Fibroblast of skin of right quadriceps (primary cell): ENCODE measurements around the gene BOLL.
"Not testable (repeated sequence)": the region's sequence is repeated elsewhere in the genome, so short reads cannot be mapped to it uniquely, and the experiment has no call there.

Experiments
- DNase-seq: peaks from one replicate; pipeline ENCODE4 v3.0.0-alpha.2; 2013

BOLL gene

DNA sequence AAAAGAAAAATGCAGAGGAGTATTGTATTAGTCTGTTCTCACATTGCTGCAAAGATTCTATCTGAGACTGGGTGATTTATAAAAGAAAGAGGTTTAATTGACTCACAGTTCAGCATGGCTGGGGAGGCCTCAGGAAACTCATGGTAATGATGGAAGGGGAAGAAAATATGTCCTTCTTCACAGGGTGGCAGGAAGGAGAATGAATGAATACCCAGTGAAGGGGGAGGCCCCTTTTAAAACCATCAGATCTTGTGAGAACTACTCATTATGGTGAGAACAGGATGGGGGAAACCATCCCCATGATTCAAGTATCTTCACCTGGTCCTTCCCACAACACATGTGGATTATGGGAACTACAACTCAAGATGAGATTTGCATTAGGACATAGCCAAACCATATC is 10.2 kb upstream of the BOLL start:
- no peak for DNase-seq

DNA sequence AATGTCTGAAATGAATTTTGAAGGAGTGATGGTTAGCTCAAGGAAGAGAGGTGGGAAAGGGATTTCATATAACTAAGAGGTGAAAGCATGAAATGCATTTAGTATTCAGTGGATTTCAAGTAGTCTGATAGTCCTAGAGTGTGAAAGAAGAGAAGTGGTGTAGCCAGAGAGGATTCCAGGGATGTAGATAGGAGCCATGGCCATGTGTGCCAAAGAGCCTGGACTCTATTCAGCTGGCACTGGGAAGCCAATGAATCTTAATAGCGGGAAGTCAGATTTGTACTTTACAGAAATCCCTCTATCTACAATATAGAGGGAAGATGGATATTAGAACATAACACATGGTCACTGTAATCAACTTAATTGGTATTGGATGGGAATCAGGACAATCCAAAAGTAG is 8.3 kb upstream of the BOLL start:
- no peak for DNase-seq

DNA sequence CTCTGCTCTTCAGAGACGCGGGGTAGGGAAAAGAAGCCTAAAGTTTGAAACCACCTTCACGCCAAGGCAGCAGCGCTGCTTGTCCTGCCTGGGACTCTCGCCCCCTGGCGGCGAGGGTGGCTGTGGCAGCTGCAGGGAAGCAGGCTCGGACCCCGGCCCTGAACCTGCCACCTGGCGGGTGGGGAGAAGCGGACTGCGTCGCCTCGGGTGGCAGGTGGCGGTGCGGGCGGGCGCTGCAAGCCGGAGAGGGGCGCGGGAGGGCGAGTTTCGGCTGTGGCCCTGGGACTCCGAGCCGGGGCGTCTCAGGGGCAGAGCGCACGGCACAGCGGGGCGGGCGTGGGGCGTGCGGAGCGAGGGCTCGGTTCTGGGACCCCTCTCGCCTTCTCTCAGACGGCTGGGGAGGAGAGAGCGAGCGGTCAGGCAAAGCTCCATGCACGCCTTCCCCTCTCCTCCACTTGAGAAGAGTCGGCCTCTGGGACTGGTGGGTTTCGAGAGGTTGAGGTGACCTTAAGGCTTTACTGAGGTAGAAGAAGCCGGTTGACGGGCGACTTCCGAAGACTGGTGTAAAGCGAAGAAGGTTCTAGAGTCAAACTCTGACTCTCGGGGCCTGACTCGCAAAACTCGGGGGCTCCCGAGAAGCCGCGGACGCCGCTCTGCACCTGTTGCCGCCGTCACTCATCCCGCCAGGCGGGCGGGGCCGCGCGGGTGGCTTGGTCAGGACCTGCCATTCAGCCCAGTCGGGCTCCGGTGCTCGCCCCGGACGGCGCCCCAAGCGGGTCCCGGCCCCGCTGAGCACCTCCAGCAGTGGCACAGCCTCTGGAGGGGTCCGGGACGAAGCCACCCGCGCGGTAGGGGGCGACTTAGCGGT is 1.1 kb upstream of the BOLL start:
- peak; percentile 8 for DNase-seq

DNA sequence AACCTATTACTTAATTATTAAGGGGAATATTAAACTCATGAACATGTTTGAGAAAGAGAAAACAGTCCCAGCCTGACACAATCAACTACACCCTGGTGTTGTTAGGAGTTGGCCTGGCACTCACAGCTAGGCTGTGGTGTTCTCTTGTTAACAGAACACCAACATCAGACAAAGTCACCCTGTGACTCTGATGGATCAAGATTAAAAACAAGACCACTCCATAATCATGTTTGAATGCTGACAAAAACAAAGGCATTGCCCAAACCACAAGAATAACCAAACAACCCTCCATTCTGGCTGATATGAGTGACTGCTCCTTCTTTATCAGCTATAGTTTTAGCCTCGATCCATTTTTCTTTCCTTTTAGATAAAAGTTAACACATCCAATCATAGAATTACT is 3.0 kb downstream of the BOLL start:
- no peak for DNase-seq

DNA sequence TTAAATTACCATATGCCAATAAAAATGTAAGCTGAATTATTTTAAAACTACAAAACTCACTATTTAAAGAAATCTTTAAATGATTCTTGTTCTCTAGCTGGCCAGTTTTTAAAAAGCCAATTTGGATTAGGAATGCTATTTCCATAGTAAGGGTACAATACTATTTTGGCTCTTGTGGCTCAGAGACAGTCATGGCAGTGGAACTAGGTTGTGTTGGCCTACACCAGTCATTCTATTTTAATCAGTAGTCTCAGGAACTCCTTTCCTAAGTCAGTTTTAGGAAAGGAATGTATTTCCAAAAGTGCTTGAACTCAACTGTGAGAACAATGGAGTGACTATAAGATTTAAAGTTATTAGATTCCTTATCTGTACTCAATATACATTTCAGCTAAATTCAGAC is 5.9 kb downstream of the BOLL start:
- DNase-seq = no peak

DNA sequence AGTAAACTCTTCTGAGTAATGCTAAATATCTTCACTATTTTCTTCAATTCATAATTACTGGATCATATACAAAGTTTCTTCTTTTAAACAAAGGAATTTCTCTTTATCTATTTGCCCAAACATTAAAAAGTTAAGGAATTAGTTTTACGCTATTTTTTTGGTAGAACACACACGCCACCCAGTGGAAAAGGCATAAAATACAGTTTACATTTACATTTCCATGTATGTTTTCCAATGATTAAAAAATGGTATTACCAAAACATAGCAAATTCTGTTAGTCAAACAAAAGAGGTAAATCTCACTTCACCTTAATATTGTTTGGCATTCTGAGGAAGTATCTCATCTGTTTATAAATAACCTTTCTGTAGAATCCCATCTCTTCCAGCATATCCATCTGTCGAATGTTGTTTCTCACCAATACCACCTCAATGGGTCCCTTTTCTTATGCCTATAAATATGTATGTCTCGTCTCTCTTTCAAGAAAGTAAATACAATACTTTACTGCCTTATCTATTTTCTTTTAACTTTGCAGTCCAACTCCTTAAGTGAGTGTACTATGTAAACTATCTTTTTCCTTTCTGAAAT is 7.2 kb downstream of the BOLL start:
- peak; percentile 41 for DNase-seq

DNA sequence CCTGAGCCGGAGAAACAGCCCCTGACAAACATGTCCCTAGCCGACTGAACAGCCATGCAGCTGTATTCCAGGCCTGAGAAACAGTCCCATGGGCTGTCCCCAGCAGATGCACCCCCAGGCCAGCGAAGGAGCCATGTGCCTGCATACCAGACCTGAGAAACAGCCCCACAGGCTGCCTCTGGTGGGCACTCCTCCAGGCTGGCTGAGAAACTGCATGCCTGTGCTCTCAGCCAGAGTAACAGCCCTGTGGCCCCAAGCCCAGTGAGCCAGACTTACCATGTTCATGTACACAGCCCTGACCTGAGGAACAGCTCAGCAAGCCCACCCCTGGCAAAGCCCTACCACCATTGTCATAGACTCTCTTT is 24.8 kb downstream of the BOLL start:
- no peak for DNase-seq

DNA sequence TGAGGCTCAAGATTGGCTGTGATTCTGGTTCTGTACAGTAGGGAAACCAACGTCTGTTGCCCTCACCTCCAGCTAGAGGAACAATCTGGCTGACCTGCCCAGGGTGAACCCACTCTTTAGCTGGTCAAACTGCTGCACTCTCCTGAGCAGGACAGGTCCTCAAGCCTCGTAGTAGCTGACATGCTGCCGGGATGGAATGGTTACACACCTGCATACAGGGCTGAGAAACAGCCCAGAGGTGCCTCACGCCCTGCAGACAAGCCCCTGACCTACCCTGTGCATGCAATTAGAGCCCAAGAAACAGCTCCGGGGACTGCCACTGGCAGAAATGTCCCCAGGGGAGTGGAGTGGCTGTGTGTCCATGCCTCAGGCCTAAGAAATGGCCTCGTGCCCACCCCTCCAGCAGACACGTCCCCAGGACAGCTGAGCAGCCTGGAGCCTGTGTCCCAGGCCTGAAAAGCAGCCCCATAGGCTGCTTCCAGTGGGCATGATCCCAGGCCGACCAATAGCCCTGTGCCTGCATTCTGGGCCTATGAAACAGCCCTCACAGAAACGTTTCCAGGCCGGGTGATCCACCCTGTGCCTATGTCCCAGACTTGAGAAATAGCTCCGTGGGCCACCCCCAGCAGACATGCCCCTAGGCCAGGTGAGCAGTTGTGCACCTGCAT is 25.4 kb downstream of the BOLL start:
- DNase-seq = no peak

DNA sequence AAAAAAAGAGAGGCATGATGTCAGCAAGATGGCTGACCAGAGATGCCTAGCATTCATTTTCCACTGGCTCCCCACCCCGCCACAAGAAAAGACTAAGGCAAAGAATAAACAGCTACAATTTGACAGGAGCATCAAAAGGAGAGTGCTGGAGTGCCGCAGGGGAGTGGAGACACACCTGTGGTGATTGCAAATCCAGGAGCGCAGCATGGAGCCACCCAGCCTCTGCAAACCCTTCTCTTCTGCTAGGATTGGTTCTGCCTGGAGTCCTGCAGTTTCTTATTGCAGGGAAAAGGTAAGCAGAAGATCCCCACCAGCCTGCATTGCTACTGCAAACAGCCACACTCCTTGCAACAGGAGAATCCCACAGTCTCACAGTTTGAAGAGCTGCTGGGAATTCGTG is 26.1 kb downstream of the BOLL start:
- no peak for DNase-seq

DNA sequence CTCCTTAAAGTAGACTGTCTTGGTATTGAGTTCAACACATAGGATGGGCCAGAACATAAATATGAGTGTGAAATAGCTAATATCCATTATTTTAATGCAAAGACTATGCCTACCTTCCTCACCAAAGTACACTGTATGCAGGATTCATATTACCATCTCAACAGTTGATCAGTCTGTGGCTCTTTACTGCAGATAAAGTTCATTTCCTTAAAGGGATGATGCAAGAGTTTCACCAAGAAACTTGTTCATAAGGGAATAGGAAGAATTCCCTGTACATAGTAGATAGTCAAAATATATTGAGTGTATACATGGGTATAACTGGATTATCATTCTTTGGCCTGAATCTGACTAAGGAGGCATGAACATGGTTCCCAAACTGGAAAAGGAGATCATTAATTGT is 44.9 kb downstream of the BOLL start:
- no peak for DNase-seq

DNA sequence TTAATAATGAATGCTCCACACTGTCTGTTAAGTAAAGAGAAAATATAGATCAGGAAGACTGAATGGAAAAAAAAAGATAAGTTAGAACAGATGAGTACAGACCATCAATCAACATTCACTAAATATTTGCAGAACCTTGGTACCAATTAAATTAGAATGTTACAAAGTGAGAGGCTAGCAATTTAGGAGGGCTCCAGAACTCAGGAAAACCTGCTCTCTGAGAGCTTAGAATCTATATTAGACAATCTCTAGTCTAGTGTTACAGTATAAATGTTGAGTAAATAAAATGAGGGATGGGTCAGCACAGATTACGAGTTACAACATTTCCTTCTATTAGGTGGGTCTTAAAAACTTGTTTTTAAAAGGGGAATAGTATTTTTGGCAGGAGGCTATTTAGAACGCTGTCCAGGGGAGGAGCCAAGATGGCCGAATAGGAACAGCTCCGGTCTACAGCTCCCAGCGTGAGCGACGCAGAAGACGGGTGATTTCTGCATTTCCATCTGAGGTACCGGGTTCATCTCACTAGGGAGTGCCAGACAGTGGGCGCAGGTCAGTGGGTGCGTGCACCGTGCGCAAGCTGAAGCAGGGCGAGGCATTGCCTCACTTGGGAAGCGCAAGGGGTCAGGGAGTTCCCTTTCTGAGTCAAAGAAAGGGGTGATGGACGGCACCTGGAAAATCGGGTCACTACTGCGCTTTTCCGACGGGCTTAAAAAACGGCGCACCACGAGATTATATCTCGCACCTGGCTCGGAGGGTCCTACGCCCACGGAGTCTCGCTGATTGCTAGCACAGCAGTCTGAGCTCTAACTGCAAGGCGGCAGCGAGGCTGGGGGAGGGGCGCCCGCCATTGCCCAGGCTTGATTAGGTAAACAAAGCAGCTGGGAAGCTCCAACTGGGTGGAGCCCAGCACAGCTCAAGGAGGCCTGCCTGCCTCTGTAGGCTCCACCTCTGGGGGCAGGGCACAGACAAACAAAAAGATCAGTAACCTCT is 56.3 kb downstream of the BOLL start:
- DNase-seq = not testable (repeated sequence)

DNA sequence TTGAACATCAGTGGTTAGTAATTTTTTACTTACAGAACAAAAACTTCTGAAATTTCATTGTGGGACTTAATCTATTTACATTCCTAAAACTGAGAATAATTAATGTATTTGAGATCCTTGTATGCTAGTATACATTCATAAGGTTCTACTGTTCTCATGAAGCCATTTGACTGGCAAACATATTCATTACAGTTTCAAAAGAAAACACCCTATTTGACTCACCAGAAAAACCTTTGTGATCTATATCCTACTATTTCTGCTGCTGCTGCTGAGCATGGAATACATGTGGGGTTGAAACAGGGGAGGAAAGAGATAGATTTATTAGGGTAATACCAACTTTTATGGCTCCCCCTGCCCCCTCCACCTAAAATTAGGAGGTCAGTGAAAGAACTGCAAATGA is 58.1 kb downstream of the BOLL start:
- DNase-seq = no peak

DNA sequence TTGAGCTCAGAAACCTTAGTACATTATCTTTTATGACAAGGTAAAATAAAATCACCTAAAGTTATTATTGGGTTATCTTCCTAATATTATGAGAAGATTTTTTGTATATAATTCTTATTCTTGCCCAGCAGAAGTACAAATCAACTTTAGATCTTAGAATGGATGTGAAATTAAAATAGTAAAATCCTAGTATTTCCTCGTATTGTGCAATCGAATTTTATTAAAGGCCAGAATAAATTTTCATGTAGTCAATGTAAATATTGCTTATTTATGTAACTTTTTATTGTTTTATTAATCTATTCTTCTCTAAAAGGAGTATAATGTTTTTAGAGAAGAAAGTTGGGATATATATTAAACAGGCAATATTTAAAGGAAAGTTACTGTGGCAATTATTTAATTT is 67.3 kb downstream of the BOLL start:
- DNase-seq = no peak

DNA sequence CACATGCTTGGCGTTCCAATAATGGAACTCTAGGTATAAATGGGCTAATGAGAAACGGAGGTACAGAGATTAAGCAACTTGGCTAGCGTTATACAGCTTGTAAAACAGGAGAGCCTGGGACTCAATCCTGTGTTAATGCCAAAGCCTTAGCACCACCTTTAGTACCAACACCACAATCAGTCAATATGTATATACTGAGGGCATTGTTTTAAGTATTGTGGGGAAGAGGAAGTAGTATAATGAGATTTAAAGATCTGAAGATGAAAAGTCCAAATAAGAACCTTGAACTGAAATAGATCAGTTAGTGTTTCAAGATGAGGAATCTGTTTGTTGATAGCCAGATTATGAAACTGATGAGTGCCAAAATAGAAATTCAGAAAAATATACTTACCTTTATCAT is 71.8 kb downstream of the BOLL start:
- no peak for DNase-seq

DNA sequence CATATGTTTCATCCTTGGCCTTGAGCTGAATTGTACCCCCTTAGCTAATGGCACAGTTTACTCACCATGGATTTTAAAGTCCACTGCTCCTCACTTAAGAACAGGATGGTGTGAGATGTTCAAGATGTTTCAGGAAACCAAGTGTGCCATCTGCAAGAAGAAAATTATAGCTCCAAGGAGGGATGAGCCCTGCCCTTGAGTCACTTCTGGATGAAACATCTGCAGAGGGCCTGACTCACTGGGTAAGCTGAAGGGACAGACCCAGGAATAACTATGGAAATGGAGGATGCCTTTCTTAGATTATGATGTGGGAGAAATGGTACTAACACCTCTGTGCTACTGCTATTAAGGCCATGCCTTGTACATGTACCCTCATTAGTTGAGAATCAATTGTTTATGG is 73.5 kb downstream of the BOLL start:
- no peak for DNase-seq

DNA sequence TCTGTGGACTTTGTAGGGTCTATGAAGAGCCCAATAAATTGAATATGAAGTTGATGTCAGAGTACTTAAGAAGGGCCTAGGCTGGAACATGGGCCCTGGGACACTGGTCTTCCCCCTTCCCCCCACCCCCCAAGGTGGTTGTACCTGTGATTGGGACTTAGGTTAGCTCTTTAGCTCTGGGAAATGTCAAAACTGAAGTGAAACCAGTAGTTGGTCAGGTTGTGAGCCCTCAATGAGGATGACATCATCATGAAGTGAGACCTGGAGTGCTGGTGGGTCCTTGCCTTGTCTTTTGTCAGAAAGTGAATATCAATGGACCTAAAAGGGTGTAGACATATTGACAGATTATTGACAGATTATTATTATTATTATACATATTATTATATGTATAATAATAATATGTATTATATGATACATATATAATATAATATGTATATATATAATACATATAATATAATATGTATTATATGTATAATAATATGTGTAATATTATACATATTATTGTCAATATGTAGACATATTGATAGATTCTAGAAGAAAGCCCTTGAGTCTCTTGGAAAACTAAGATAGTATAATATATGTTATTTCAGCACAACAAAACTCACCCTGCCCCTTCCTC is 74.6 kb downstream of the BOLL start:
- no peak for DNase-seq

DNA sequence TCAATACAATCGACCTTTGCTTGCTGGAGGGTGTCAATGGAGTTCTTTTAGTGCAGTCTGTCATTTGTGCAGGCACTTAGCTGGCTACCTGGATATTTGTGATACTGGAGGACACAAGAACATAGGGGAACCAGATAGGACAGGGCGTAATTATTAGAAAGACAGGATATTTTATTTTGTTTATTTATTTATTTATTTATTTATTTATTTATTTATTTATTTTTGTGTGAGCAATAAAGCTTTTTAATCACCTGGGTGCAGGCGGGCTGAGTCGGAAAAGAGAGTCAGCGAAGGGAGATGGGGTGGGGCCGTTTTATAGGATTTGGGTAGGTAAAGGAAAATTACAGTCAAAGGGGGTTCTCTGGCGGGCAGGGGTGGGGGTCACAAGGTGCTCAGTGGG is 76.0 kb downstream of the BOLL start:
- not testable (repeated sequence) for DNase-seq

DNA sequence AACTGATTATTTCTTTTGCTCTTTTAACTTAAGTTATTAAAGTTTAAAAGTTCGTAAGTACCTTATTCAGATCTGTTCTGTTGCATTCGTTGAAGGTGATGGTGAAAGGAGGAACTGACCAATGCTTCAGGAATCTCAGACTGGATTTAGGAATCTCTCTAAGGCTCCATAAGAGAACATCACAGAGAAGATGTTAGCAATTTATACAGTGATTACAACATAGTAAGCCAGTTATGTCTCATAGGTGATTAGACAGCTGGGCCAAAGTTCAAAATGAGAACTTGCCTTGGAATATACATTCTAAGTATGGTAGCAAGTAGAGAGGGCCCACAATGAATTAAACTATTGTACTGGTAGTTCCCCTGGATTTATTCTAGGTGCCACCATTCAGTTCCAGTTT is 76.8 kb downstream of the BOLL start:
- DNase-seq = peak; percentile 76

DNA sequence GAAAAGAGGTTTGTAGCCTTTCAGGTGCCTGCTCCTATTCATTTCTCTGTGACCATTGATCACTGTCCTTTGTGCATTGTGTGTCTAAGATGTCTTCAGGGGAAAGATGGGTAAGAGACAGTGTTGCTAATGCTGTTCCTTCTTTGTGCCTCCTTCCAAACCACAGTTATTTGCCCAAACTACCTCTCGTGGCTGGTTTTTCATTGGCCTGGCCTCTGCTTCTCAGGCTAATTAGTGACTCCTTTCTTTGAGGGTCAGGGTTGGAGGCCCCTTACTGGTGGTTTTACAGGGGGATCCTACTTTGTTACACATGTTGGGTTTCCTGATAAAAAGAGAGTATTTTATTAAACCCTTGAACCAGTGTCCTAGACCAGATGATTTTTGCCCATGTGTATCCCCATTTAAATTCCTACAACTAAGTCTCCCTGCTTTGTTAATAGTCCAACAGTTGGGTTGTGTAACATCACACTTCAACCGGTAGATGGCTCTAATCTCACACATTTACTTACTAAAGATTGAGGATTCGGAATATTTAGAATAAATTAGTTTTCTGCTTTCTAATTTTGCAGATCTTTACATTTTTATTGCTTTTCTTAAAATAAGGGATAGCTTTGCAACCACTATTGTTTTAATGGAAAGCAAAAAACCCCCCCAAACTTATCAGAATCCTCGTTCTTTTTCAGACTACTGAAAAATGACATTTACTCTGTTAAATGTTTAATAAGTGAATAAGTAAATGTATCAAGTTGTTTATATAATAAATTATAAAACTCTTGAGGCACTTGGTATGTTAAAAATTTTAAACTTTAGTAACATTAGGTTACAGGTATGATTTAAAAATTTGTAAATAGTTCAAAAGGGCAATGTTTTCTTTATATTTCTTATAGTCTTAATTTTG is 77.6 kb downstream of the BOLL start:
- DNase-seq = peak; percentile 57

DNA sequence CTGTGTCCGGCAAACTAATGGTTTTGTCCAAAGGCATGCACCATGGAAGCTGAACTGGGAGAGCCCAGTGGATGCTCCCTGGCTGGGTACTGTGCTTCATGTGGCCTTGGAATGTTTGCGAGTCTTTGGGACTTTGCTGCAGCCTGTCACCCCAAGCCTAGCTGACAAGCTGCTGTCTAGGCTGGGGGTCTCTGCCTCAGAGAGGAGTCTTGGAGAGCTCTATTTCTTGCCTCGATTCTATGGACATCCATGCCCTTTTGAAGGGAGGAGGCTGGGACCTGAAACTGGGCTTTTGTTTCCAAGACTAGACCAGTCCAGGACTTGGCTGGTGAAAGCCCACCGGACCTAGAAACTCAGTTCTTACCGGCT is 78.3 kb downstream of the BOLL start:
- no peak for DNase-seq
